HCT116 (cell line): Measurements from ENCODE around the gene COL23A1. TPM values are rescaled to one million over a fixed set of nuclear protein-coding genes. Genes with fewer than 3 reads are reported as not detected.

Experiments used
- ATAC-seq: fragments of 200-7000 bp; cut with Tn5 transposase; 2 replicates; pipeline ENCODE4 v1.9.1; 2020; ENCODE audit warnings: mild to moderate bottlenecking, moderate library complexity
- BruUV-seq: library from RNA; stranded (reverse); fragments of 400-500 nt; replicated peaks from 2 replicates; lab custom pipeline; 2021; lab: Mats Ljungman, UMichigan
- CTCF ChIA-PET: fragments of 300-600 bp; sonication (Branson Sonifier 250); formaldehyde crosslinking; loops from one replicate; lab custom pipeline; 2021; ENCODE audit warnings: antibody characterized with exemption; lab: Charles Lee
- POLR2A ChIA-PET: fragments of 300-600, 350-600 bp; sonication (Branson Sonifier 250); formaldehyde crosslinking; loops from one replicate; lab custom pipeline; 2021; ENCODE audit warnings: antibody characterized with exemption; lab: Charles Lee
- RAD21 ChIA-PET, 2 experiments: fragments of 300-600 bp; sonication (Branson Sonifier 250); formaldehyde crosslinking; loops; one replicate each; lab custom pipeline; 2023; ENCODE audit warnings: low total read pairs in 2 of 2; ENCODE audit not compliant: uncharacterized antibody in 2 of 2, unreplicated experiment in 2 of 2, low non-redundant PET in 1 of 2; lab: Charles Lee
- DNase-seq: peaks from one replicate; pipeline ENCODE4 v3.0.0-alpha.2; 2010; ENCODE audit warnings: low read depth, low spot score
- H2AFZ ChIP-seq: fragments of 200-600 bp; shearing (Covaris generic), sonication (generic); 2 replicates; pipeline ENCODE4 v1.6.1; 2017; ENCODE audit warnings: low read depth, mixed run types, mixed read lengths, antibody characterized with exemption, low read length; ENCODE audit not compliant: poor library complexity, severe bottlenecking
- H3K27ac ChIP-seq: 2 replicates; pipeline ENCODE4 v1.5.1; 2012; ENCODE audit warnings: low read depth, low read length
- H3K27me3 ChIP-seq: fragments of 200-600 bp; sonication (generic); 2 replicates; pipeline ENCODE4 v1.6.1; 2016; ENCODE audit warnings: mixed run types, low read length, mixed read lengths; ENCODE audit not compliant: insufficient read depth
- H3K36me3 ChIP-seq, 2 experiments: fragments of 200-500 bp in 1 of 2; fragments of 200-600 bp in 1 of 2; sonication (Bioruptor generic) in 1 of 2; sonication (generic) in 1 of 2; 2 replicates each; pipeline versions ENCODE4 v1.5.1 to v1.6.1; 2014 to 2016; ENCODE audit warnings: low read length in 2 of 2, inconsistent platforms in 1 of 2, mixed read lengths in 1 of 2, mixed run types in 1 of 2; ENCODE audit not compliant: insufficient read depth in 2 of 2, control insufficient read depth in 1 of 2
- H3K4me1 ChIP-seq, 2 experiments: fragments of 200-600 bp in 1 of 2; sonication (generic) in 1 of 2; 2 replicates each; pipeline versions ENCODE4 v1.5.1 to v1.6.1; 2012 to 2017; ENCODE audit warnings: low read length in 2 of 2, inconsistent platforms in 1 of 2, mild to moderate bottlenecking in 1 of 2, mixed read lengths in 1 of 2, mixed run types in 1 of 2, moderate library complexity in 1 of 2; ENCODE audit not compliant: insufficient read depth in 2 of 2, control insufficient read depth in 1 of 2
- H3K4me2 ChIP-seq: fragments of 200-600 bp; sonication (generic); 2 replicates; pipeline ENCODE4 v1.6.1; 2017; ENCODE audit warnings: mixed run types, low read length, mixed read lengths
- H3K4me3 ChIP-seq, 2 experiments: fragments of 200-600 bp in 1 of 2; sonication (generic) in 1 of 2; replicated peaks in 1 of 2; 2 replicates each; pipeline ENCODE4 v1.5.1; 2011 to 2016; ENCODE audit warnings: low read length in 2 of 2, control low read depth in 1 of 2, low read depth in 1 of 2, mild to moderate bottlenecking in 1 of 2, mixed read lengths in 1 of 2, mixed run types in 1 of 2
- H3K79me2 ChIP-seq: fragments of 200-600 bp; sonication (generic); 2 replicates; pipeline ENCODE4 v1.6.1; 2017; ENCODE audit warnings: mild to moderate bottlenecking, mixed run types, low read length, moderate library complexity, mixed read lengths; ENCODE audit not compliant: insufficient read depth
- H3K9ac ChIP-seq: fragments of 200-600 bp; sonication (generic); 2 replicates; pipeline ENCODE4 v1.6.1; 2016; ENCODE audit warnings: low read length, mixed read lengths
- H3K9me2 ChIP-seq: fragments of 200-600 bp; sonication (generic), shearing (Covaris generic); 2 replicates; pipeline ENCODE4 v1.6.1; 2017; ENCODE audit warnings: mixed run types, mild to moderate bottlenecking, moderate library complexity; ENCODE audit not compliant: insufficient read depth
- H3K9me3 ChIP-seq, 2 experiments: fragments of 200-500 bp in 1 of 2; fragments of 200-600 bp in 1 of 2; sonication (Bioruptor generic) in 1 of 2; sonication (generic) in 1 of 2; 2 replicates each; pipeline ENCODE4 v1.6.1; 2014 to 2017; ENCODE audit warnings: low read length in 2 of 2, mixed read lengths in 2 of 2, inconsistent platforms in 1 of 2, low read depth in 1 of 2, mild to moderate bottlenecking in 1 of 2, mixed run types in 1 of 2, moderate library complexity in 1 of 2; ENCODE audit not compliant: control insufficient read depth in 1 of 2, insufficient read depth in 1 of 2
- H4K20me1 ChIP-seq: fragments of 200-600 bp; sonication (generic), shearing (Covaris generic); 2 replicates; pipeline ENCODE4 v1.6.1; 2017; ENCODE audit warnings: mixed run types, mild to moderate bottlenecking, moderate library complexity; ENCODE audit not compliant: insufficient read depth
- CBX3 ChIP-seq: IDR thresholded peaks from 2 replicates; pipeline ENCODE4 v1.6.1; 2012; ENCODE audit warnings: low read depth
- CTCF ChIP-seq, 3 experiments: fragments of 200-600 bp in 1 of 3; sonication (generic) in 1 of 3; IDR thresholded peaks in 2 of 3; conservative IDR thresholded peaks in 1 of 3; 2 replicates each; pipeline ENCODE4 v1.5.1; 2012 to 2017; ENCODE audit warnings: low read depth in 2 of 3, low read length in 2 of 3, antibody characterized with exemption in 1 of 3, borderline replicate concordance in 1 of 3, control low read depth in 1 of 3, mild to moderate bottlenecking in 1 of 3, mixed read lengths in 1 of 3, mixed run types in 1 of 3, moderate library complexity in 1 of 3; ENCODE audit not compliant: insufficient read depth in 1 of 3
- EGR1 ChIP-seq: IDR thresholded peaks from 2 replicates; pipeline ENCODE4 v1.6.1; 2012; ENCODE audit warnings: low read depth
- EZH2phosphoT487 ChIP-seq: fragments of 200-600 bp; IDR thresholded peaks from 2 replicates; pipeline ENCODE4 v1.6.1; 2018; ENCODE audit warnings: antibody characterized with exemption, borderline replicate concordance
- FOSL1 ChIP-seq: IDR thresholded peaks from 2 replicates; pipeline ENCODE4 v1.6.1; 2012; ENCODE audit warnings: low read depth
- JUND ChIP-seq: IDR thresholded peaks from 2 replicates; pipeline ENCODE4 v1.6.1; 2012
- RAD21 ChIP-seq: IDR thresholded peaks from 2 replicates; pipeline ENCODE4 v1.6.1; 2012; ENCODE audit warnings: low read depth, mild to moderate bottlenecking
- REST ChIP-seq: IDR thresholded peaks from 2 replicates; pipeline ENCODE4 v1.6.1; 2012; ENCODE audit warnings: low read depth
- TCF7L2 ChIP-seq: IDR thresholded peaks from 2 replicates; pipeline ENCODE4 v1.7.0; 2011; ENCODE audit warnings: borderline replicate concordance, inconsistent platforms; ENCODE audit not compliant: insufficient read depth, insufficient read length; ENCODE audit errors: extremely low read depth
- YY1 ChIP-seq: IDR thresholded peaks from 2 replicates; pipeline ENCODE4 v1.6.1; 2011; ENCODE audit warnings: low read length, low read depth, moderate library complexity, mild to moderate bottlenecking; ENCODE audit not compliant: insufficient replicate concordance; ENCODE audit errors: extremely low read depth
- ZNF274 ChIP-seq: fragments of 200-500 bp; sonication (Bioruptor generic); IDR thresholded peaks from 2 replicates; pipeline ENCODE4 v1.6.1; 2014; ENCODE audit warnings: mild to moderate bottlenecking, low read depth, low read length, inconsistent platforms
- intact Hi-C: fragments of 100-400 bp; cut with micrococcal nuclease; formaldehyde crosslinking; loops from 2 replicates; pipeline ENCODE4 v1.10.0; 2022
- total RNA-seq: library from RNA; stranded (reverse); gene quantifications from one replicate; pipeline ENCODE4 v1.2.1, GENCODE V29; 2021; ENCODE audit not compliant: unreplicated experiment
- TF ChIP-seq, protein P1 (sequence below): IDR thresholded peaks from 2 replicates; pipeline ENCODE4 v1.6.1; 2012

The COL23A1 gene
- total RNA-seq, 1 experiment from 2014 or later = not detected

DNA sequence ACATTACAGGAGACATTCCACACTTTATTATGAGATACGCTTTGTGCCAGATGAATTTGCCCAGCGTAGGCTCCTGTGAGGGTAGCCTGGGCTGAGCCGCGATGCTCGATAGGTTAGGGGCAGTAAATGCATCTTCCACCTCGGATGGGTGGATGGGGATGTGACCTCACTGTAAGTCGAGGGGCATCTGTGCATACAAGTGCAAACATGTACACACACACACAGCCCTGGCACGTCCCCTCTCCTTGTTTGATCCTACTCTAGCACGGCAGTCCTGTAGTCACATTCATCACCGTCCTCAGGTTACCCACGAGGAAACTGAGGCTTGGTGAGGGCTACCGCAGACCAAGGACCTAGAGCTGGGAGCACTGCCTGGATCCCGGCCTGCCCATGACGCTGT lies 166.8 kb downstream of the COL23A1 start:
- no peaks in the 10 kb centered on the region for H3K9me2 ChIP-seq
- DNase-seq (no peak), ATAC-seq (no peak)
- H3K79me2 ChIP-seq = no peaks in the 10 kb centered on the region
- no peaks in the 10 kb centered on the region for H4K20me1 ChIP-seq
- ChIA-PET RAD21 (no interaction called here), POLR2A (no interaction called here), CTCF (no interaction called here)
- H3K4me1 ChIP-seq = no peaks in the 10 kb centered on the region
- intact Hi-C loops = no loop called here
- no peaks in the 10 kb centered on the region for H3K9me3 ChIP-seq
- H3K27ac ChIP-seq = no peak overlapping the region
- BruUV-seq = no TSS peak
- no peak overlapping the region for H3K9ac ChIP-seq
- H3K4me3 ChIP-seq = no peak overlapping the region
- no peaks in the 10 kb centered on the region for H3K27me3 ChIP-seq
- TF ChIP-seq, protein P1, sequence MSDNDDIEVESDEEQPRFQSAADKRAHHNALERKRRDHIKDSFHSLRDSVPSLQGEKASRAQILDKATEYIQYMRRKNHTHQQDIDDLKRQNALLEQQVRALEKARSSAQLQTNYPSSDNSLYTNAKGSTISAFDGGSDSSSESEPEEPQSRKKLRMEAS = no peak
- TF ChIP-seq TCF7L2 (no peak), JUND (no peak), EGR1 (no peak), RAD21 (no peak), ZNF274 (no peak), CTCF (IDR thresholded peaks at IDR 0.05 in 2 of 3, conservative IDR thresholded peaks at IDR 0.05 in 1 of 3; ENCODE audit: borderline replicate concordance in 1 of 3, insufficient read depth in 1 of 3, low read depth in 2 of 3, low read length in 2 of 3) (no peak), FOSL1 (no peak), REST (no peak), EZH2phosphoT487 (no peak), CBX3 (no peak), YY1 (no peak)
- H3K4me2 ChIP-seq = no peak overlapping the region
- H2AFZ ChIP-seq = no peak overlapping the region
- no peaks in the 10 kb centered on the region for H3K36me3 ChIP-seq
